ENCODE measurements around the gene PTP4A1.

DNA sequence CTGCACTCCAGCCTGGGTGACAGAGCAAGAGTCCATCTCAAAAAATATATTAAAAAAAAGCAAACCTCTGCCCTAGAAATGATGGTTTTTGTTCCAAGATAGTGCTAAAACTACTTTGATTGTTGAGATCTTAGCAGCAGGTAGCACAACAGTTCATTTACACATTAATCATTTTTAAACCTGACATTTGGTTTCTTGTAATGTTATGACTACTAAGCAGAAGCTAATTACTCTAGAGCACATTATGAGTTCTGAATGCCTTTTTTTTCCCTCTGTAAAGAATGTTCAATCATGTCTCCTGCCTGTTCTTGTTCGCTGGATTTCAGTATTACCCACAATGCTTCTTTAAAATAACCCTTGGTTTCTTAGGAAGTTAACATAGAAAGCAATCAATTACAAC is 38.7 kb downstream of the PTP4A1 start:
- TF ChIP-seq, protein P1, sequence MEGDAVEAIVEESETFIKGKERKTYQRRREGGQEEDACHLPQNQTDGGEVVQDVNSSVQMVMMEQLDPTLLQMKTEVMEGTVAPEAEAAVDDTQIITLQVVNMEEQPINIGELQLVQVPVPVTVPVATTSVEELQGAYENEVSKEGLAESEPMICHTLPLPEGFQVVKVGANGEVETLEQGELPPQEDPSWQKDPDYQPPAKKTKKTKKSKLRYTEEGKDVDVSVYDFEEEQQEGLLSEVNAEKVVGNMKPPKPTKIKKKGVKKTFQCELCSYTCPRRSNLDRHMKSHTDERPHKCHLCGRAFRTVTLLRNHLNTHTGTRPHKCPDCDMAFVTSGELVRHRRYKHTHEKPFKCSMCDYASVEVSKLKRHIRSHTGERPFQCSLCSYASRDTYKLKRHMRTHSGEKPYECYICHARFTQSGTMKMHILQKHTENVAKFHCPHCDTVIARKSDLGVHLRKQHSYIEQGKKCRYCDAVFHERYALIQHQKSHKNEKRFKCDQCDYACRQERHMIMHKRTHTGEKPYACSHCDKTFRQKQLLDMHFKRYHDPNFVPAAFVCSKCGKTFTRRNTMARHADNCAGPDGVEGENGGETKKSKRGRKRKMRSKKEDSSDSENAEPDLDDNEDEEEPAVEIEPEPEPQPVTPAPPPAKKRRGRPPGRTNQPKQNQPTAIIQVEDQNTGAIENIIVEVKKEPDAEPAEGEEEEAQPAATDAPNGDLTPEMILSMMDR (conservative IDR thresholded peaks at IDR 0.05 in 1 of 2, IDR thresholded peaks at IDR 0.05 in 1 of 2; ENCODE audit: extremely low read depth in 1 of 2, insufficient read depth in 1 of 2, low read depth in 1 of 2, low read length in 2 of 2) = no peak
- no peak for TF ChIP-seq EZH2 (IDR thresholded peaks at IDR 0.05; ENCODE audit: borderline replicate concordance, low read length)
